Kidney glomerular epithelial cell (primary cell): Measurements from ENCODE around the gene ADAP1.

Source experiments
- DNase-seq: peaks from one replicate; lab custom pipeline; 2025; lab: John Stamatoyannopoulos, UW

Gene ADAP1

GRCh38 chr7:922334-923107, 32.0 kb downstream of the ADAP1 start:
- no peak for DNase-seq

- DNase-seq = no peak
Measured at GRCh38 chr7:921581-922333, 32.7 kb downstream of the ADAP1 start.

DNA sequence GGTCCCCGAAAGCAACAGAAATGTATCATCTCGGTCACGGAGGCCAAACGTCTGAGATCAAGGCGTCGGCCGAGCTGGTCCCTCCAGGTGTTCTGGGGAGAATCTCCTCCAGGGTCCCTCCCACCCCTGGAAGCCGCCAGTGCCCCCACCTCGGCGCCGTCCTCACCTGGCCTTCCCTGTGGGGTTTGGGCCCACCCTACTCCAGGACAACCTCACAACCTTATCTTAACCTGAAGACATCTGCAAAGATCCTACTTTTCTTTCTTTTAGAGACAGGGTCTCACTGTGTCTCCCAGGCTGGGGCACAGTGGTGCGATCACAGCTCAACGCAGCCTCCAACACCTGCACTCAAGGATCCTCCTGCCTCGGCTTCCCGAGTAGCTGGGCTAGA, 33.4 kb downstream of the ADAP1 start:
- DNase-seq = no peak

- no peak for DNase-seq
Measured at GRCh38 chr7:920351-921070, 34.0 kb downstream of the ADAP1 start.

GRCh38 chr7:919924-920341, 34.5 kb downstream of the ADAP1 start:
- DNase-seq = no peak

DNA sequence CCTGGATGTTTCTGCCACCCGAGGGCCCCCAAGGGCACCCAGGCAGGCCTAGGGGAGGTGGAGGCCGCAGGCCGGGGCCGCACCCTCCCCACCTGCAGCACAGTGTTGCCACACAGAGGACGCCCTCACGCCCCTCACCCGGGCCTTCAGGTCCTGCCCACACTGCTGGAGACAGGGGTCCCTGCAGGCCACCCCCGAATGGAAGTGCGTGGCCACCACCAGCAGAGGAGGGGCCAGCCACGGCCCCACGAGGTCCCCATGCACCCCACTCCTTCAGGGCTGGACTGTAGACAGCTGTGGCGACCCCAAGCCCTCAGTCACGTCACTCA, 35.4 kb downstream of the ADAP1 start:
- no peak for DNase-seq

- DNase-seq = no peak
Measured at GRCh38 chr7:918441-919113, 35.9 kb downstream of the ADAP1 start.

GRCh38 chr7:918118-918425, 36.4 kb downstream of the ADAP1 start:
- DNase-seq = no peak

DNA sequence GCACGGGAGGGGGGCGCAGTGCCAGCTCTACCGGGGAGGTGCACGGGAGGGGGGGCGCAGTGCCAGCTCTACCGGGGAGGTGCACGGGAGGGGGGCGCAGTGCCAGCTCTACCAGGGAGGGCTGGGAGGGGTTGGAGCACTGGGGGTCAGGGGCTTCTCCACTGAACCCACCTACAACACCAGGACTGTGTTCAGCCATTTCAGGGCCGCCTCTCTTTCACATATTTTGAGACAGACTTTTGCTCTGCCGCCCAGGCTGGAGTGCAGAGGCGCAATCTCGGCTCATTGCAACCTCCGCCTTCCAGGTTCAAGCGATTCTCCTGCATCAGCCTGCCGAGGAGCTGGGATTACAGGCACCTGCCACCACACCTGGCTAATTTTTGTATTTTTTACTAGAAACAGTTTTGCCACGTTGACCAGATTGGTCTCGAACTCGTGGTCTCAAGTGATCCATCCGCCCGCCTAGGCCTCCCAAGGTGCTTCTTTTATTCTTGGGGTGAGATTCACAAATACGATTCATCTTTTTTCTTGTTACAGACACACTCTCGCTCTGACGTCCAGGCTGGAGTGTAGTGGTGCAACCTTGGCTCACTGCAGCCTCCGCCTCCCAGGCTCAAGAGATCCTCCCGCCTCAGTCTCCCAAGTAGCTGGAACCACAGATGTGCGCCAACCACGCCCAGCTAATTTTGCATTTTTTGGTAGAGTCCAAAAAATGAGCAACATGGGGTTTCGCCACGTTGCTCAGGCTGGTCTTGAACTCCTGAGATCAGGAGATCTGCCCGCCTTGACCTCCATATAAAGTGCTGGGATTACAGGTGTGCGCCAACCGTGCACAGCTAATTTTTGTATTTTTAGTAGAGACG, 37.0 kb downstream of the ADAP1 start:
- no peak for DNase-seq

GRCh38 chr7:916291-916941, 38.1 kb downstream of the ADAP1 start:
- DNase-seq = peak; percentile 17

DNA sequence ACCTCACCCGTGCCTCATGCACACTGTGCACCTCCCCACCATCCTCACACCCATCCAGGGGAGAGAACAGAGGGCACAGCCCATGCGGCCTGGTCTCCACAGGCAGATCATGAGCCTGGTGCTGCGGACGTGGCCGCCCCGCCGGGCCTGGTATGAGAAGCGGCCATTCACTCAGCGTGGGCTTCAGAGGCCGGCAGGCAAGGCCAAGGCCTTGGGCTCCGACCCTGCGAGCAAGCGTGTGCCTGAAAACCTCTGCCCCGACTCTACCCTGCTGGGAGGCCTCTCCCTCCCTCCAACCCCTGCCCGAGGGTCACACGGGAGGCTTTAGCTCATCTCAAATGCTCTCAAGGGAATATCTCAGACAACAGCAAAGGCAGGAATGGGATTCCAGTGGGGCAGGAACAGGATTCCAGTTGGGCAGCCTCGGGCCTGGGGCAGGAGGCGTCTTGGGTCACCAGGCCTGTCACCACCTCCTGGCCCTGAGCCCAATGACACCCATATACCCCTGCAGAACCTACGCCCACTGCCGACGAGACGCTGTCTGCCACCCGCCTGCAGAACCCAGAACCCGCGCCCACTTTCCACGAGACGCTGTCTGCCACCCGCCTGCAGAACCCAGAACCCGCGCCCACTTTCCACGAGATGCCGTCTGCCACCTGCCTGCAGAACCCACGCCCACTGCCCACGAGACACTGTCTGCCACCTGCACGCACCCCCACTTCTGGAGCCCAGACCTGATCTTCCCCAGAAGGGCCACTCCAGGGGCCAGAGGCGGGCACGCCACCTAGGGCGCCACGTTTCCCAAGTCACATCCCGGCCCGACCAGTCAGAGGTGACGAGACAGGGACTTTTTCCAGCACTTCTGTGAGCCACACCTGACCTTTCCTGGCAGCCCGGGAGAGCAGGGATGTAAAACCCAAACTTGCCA, 38.9 kb downstream of the ADAP1 start:
- DNase-seq = no peak

- no peak for DNase-seq
Measured at GRCh38 chr7:914521-915194, 39.8 kb downstream of the ADAP1 start.

- DNase-seq = no peak
Measured at GRCh38 chr7:913736-914520, 40.6 kb downstream of the ADAP1 start.

DNA sequence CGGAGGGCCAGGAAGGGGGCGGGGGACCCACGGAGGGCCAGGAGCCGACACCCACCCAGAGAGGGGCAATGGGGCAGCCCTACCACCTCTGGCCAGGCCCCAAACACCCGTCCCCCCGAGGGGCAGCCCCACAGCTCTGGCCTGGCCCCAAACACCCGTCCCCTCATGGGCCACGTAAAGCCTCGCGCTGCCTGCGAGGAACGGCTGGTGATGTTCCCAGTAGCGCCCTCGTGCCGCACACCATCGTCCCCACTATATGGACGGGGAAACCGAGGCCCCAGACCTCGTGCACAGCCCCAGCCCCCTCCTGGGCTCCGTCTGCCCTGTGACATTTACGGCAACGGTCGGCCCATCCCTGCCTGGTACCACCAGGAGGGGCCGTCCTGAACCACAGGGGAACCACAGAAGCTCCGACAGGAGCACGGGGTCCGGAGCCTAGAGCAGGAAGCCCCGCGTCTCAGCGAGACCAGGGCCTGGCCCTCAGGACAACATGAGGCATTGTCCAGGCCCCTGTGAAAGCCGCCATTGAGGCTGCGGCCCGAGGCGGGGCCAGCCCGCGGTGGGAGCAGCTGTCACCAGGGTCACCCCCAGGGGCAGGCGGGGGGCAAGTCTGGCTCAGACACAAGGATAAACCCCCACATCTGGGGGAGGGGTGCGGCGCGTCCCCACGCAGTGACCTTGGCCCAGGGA, 42.5 kb downstream of the ADAP1 start:
- no peak for DNase-seq

DNA sequence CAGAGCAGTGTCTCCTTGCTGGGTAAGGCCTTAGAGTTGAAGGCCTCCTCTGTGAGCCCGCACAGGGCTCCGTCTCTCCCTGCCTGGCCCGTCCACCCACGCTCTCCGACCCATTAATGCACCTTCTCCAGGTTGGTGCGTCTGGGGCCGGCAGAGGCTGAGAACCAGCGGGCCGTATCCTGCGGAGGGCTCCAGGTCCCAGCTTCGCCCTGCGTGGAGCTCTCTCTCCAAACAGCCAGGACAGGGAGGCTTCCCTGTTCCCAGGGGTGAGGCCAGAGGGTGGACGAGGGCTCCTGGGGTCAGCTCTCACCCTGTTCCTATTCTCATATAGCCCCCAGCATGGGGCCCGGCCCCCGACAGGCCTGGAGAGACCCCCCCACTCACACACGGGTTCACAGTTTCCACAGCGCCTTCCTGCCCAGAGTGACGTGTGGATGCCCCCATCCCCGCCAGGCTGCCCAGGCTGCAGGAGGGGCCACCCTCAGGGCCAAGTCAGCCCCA, 43.5 kb downstream of the ADAP1 start:
- DNase-seq = no peak

DNA sequence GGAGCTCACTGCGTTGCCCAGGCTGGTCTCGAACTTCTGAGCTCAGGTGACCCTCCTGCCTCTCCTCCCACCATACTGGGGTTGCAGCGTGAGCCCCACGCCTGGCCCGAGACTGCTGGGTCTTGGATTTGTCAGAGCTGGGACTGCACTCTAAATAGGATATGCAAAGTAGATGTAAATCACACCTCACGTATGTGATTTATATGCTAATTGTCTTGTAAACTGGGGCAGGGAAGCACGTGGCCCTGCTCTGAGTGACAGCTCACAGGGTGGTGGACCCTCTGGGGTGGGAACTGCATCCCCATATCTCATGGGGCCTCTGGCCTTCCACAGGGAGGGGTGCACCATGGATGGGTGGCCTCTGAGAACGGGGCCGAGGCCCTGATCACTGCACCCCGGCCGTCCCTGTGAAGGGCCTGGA, 44.0 kb downstream of the ADAP1 start:
- no peak for DNase-seq

- DNase-seq = no peak
Measured at GRCh38 chr7:909358-910329, 44.8 kb downstream of the ADAP1 start.
